Stimulated activated CD4-positive, alpha-beta T cell treated with anti-CD3 and anti-CD28 coated beads, Interleukin-2, amount 100 ng/mL, for 24 hours (primary cell): Measurements from ENCODE around the gene PSMB5.
"Not testable (repeated sequence)": the region's sequence is repeated elsewhere in the genome, so short reads cannot be mapped to it uniquely, and the experiment has no call there.

ENCODE experiments used
- DNase-seq, 2 donors: peaks; one replicate each; pipeline ENCODE4 v3.0.0-alpha.2; 2020

PSMB5 gene

GRCh38 chr14:23013054-23013748, 21.5 kb downstream of the PSMB5 start:
- no peak for DNase-seq

- peak; percentile 86 to 88 for DNase-seq
Measured at GRCh38 chr14:23009939-23010726, 24.6 kb downstream of the PSMB5 start, which contains the start of gene C14orf93. C14orf93 (minus strand) TSS chr14:23010143; CDS start chr14:22999023, 11,120 bp downstream.

- DNase-seq = no peak
Measured at GRCh38 chr14:23009483-23009938, 25.2 kb downstream of the PSMB5 start.

- DNase-seq = no peak
Measured at GRCh38 chr14:23008831-23009230, 25.9 kb downstream of the PSMB5 start.

- peak; percentile 95 to 96 for DNase-seq
Measured at GRCh38 chr14:23006544-23007419, 27.9 kb downstream of the PSMB5 start.

- DNase-seq = no peak
Measured at GRCh38 chr14:23006188-23006534, 28.5 kb downstream of the PSMB5 start.

- DNase-seq = no peak
Measured at GRCh38 chr14:23005451-23006187, 29.1 kb downstream of the PSMB5 start.

- DNase-seq = not testable (repeated sequence)
Measured at GRCh38 chr14:23004274-23004673, 30.4 kb downstream of the PSMB5 start.

GRCh38 chr14:23002592-23002991, 32.1 kb downstream of the PSMB5 start:
- DNase-seq = no peak

GRCh38 chr14:23000860-23001259, 33.8 kb downstream of the PSMB5 start:
- DNase-seq = no peak

GRCh38 chr14:22998329-22999012, 36.2 kb downstream of the PSMB5 start:
- DNase-seq = no peak

- no peak for DNase-seq
Measured at GRCh38 chr14:22997676-22998323, 36.9 kb downstream of the PSMB5 start.

- no peak for DNase-seq
Measured at GRCh38 chr14:22996768-22997654, 37.7 kb downstream of the PSMB5 start.

GRCh38 chr14:22995889-22996625, 38.6 kb downstream of the PSMB5 start:
- no peak for DNase-seq

- peak; percentile 24 to 36 for DNase-seq
Measured at GRCh38 chr14:22994762-22995275, 39.9 kb downstream of the PSMB5 start.

- no peak for DNase-seq
Measured at GRCh38 chr14:22993517-22993916, 41.2 kb downstream of the PSMB5 start.

- no peak for DNase-seq
Measured at GRCh38 chr14:22991852-22992251, 42.8 kb downstream of the PSMB5 start.

GRCh38 chr14:22987291-22987690, 47.4 kb downstream of the PSMB5 start:
- DNase-seq = no peak

- peak; percentile 92 to 94 for DNase-seq
Measured at GRCh38 chr14:22986508-22987054, 48.1 kb downstream of the PSMB5 start.
